AG08395 (cell line): ENCODE data around the gene ZSWIM1.
"Not testable (repeated sequence)": the region's sequence is repeated elsewhere in the genome, so short reads cannot be mapped to it uniquely, and the experiment has no call there.

ENCODE experiments used
- DNase-seq: peaks from one replicate; pipeline ENCODE4 v3.0.0; 2012; ENCODE audit warnings: mixed read lengths, low spot score

ZSWIM1 gene

GRCh38 chr20:45927071-45927878, 46.2 kb downstream of the ZSWIM1 start:
- no peak for DNase-seq

DNA sequence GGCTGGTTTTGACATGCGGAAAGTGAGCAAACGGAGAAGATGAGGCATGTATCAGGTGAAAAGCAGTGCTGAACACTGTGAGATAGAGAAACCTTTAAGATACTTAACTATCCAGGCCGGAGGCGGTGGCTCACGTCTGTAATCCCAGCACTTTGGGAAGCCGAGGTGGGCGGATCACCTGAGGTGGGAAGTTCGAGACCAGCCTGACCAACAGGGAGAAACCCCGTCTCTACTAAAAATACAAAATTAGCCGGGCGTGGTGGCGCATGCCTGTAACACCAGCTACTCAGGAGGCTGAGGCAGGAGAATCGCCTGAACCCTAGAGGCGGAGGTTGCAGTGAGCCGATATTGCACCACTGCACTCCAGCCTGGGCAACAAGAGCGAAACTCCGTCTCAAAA, 50.7 kb downstream of the ZSWIM1 start:
- not testable (repeated sequence) for DNase-seq

GRCh38 chr20:45933266-45934045, 52.4 kb downstream of the ZSWIM1 start:
- peak; percentile 77 for DNase-seq

- no peak for DNase-seq
Measured at GRCh38 chr20:45934046-45934585, 53.1 kb downstream of the ZSWIM1 start.
